ENCODE results near the gene HMGCR. TPM values are rescaled to one million over a fixed set of nuclear protein-coding genes. Genes with fewer than 3 reads are reported as not detected.

The HMGCR gene
- total RNA-seq, 1 donor from 2014 or later: 49.6 TPM

DNA sequence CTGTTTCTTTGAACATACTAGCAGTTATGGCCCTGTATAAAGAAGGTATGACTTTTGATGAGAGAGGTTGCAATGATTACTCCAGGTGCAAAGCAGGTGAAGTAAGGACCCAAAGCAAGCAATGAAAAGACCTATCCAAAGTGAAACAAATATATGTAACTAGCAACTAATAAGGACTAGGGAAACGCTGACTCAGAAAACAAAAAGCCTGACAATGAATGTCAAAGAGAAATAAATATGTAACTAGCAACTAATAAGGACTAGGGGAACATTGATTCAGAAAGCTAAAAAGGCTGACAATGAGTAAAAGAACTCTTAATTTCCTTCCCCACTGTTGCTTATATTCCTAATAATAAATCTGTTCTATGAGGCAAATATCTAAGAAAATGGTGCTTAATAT, 43.1 kb downstream of the HMGCR start:
- no peak for DNase-seq (ENCODE audit: low spot score)

DNA sequence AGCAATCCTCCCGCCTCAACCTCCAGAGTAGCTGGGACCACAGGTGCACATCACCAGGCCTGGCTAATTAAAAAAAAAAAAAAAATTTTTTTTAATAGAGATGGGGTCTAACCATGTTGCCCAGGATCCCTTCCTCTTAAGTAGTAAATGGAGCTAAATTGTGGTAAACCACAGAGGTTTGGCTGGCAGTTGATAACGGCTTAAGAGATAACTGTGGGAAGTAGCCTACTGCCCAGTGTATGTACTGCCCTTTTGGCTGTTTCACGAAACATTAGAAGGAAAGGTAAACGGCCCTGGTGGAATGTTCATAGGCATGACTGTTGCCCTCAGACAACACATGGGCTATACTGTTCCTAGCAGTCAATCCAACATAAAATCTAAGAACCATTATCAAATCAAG, 44.4 kb downstream of the HMGCR start:
- DNase-seq (ENCODE audit: low spot score): no peak

DNA sequence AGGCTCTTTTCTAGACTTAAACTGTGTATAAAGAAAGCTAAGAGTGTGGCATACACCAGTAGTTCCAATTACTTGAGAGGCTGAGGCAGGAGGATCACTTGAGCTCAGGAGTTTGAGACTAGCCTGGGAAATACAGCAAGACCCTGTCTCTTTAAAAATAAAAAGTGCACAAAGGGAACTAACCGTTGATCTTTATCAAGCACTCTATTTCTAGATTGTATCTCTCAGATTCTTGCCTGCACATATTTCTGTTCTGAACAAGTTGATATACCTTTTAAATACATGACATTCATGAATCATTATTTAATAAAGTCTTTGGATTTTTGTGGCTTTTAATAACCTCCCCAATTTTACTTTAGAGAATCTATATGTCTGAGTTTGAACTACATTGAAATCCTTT, 47.2 kb downstream of the HMGCR start:
- DNase-seq (ENCODE audit: low spot score): no peak

DNA sequence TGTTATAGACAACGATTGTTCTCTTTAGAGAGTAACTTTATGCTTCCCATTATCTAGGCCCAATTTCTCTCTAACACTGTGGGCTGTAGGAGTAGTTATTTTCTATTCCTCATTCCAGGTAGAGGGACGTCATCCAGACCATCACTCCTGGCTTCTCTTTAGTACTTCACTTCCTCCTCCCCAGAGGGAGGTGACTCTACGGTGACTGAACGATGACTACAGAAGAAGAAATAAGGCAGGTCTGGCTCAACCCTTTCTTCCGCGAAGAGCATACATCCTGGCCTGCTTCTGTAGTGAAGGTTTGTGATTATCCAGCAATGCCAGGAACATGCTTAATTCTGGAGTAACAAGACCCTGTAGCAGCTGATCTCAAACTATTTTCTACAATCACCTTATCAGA, 50.8 kb downstream of the HMGCR start:
- no peak for DNase-seq (ENCODE audit: low spot score)

DNA sequence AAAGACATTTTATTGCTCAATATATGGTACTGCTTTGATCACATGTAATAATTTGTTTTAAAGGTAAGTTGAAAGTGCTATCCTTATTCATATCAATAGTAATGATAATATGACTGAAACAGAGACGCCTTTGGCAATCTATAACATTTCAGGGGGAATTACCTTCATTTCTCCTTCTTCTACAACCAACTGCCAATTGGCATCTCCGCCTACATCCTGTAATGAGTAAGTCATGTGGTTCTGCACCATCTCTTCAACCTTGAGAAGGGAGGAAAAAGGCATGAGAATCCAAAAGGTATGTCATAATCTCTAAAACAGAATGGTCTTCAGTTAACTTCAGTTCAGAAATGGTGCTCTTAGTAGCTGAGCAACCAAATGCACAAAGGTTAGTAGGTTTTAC, 52.4 kb downstream of the HMGCR start:
- DNase-seq (ENCODE audit: low spot score): no peak

DNA sequence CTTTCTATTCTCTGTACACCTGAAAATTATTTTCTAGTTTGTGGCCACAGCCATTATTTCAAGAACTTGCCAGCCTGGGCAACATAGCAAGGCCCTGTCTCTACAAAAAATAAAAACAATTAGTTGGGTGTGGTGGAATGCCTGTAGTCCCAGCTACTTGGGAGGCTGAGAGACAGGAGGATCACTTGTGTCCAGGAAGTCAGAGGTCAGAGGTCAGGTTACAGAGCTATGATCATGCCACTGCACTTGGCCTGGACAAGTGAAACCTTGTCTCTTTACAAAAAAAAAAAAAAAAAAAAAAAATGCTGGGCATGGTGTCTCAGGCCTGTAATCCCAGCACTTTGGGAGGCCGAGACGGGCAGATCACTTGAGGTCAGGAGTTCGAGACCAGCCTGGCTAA, 58.3 kb downstream of the HMGCR start:
- DNase-seq (ENCODE audit: low spot score): no peak

DNA sequence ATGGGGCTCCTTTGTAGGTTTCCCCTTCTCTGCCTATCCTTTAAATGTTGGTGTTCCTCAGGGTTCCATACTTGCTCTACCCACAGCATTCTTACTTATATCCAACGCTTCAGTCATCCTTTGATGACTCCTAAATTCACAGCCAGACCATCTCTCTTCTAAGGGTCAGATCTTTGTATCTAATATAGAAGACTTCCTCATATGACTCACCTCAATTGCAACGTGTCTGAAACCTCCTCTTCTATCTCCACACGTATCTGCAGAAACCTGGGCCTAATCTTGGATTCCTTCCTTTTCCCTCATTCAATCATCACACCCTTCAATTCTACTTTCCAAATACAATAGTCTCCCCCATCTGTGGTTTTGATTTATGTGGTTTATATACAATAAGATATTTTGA, 68.3 kb downstream of the HMGCR start:
- no peak for DNase-seq (ENCODE audit: low spot score)

Other genes with a start within 250 kb of the HMGCR start
- gene ANKRD31, start 100.3 kb upstream of the HMGCR start, total RNA-seq (ENCODE audit: insufficient read depth, low replicate concordance): 1.2 TPM
- gene CERT1, start 174.4 kb downstream of the HMGCR start, total RNA-seq (ENCODE audit: insufficient read depth, low replicate concordance): 27.4 TPM
- gene POLK, start 174.7 kb downstream of the HMGCR start, total RNA-seq (ENCODE audit: insufficient read depth, low replicate concordance): 82.8 TPM